Measurements from ENCODE around the gene PHF19.

PHF19 gene

GRCh38 chr9:120876842-120877240, at the start of gene PHF19:
Gene PHF19, minus strand, starts transcription at chr9:120877188. Its CDS starts 2,447 bp downstream, at chr9:120874741.
- FAIRE-seq: no peak

GRCh38 chr9:120926397-120926928, 49.5 kb upstream of the PHF19 start, which contains the start of gene TRAF1:
Gene TRAF1, minus strand, starts transcription at chr9:120926796. Its CDS starts 721 bp downstream, at chr9:120926075.
- FAIRE-seq: no peak

GRCh38 chr9:120925535-120926396, 48.8 kb upstream of the PHF19 start:
- no peak for FAIRE-seq

GRCh38 chr9:120924698-120925534, 47.9 kb upstream of the PHF19 start:
- no peak for FAIRE-seq

- no peak for FAIRE-seq
Observed at GRCh38 chr9:120923620-120924328, 46.8 kb upstream of the PHF19 start.

- no peak for FAIRE-seq
Observed at GRCh38 chr9:120922404-120923195, 45.6 kb upstream of the PHF19 start.

- no peak for FAIRE-seq
Observed at GRCh38 chr9:120921661-120922181, 44.7 kb upstream of the PHF19 start.

- no peak for FAIRE-seq
Observed at GRCh38 chr9:120920806-120921178, 43.8 kb upstream of the PHF19 start.

- FAIRE-seq: no peak
Observed at GRCh38 chr9:120919843-120920805, 43.1 kb upstream of the PHF19 start.

GRCh38 chr9:120918931-120919842, 42.2 kb upstream of the PHF19 start:
- no peak for FAIRE-seq

- FAIRE-seq: no peak
Observed at GRCh38 chr9:120917929-120918762, 41.2 kb upstream of the PHF19 start.

GRCh38 chr9:120916991-120917880, 40.2 kb upstream of the PHF19 start:
- no peak for FAIRE-seq

GRCh38 chr9:120916588-120916987, 39.6 kb upstream of the PHF19 start:
- no peak for FAIRE-seq

- no peak for FAIRE-seq
Observed at GRCh38 chr9:120915854-120916470, 39.0 kb upstream of the PHF19 start.

- FAIRE-seq: no peak
Observed at GRCh38 chr9:120914953-120915352, 38.0 kb upstream of the PHF19 start.

GRCh38 chr9:120914396-120914795, 37.4 kb upstream of the PHF19 start:
- no peak for FAIRE-seq
